Uterus (tissue), 2 donors: ENCODE measurements around the gene MOB3B.

Experiments used
- POLR2A ChIP-seq, 2 donors: fragments of 450-650 bp; IDR thresholded peaks; one replicate each; pipeline ENCODE4 v1.6.1; 2016; ENCODE audit warnings: antibody characterized with exemption in 2 of 2, mild to moderate bottlenecking in 1 of 2, moderate library complexity in 1 of 2
- TF ChIP-seq, protein P1 (sequence below), 4 experiments: fragments of 200-600 bp in 2 of 4; fragments of 450-650 bp in 2 of 4; sonication (generic) in 2 of 4; IDR thresholded peaks; one replicate each; pipeline ENCODE4 v1.5.1; 2016 to 2019; ENCODE audit warnings: antibody characterized with exemption in 4 of 4, mild to moderate bottlenecking in 2 of 4, moderate library complexity in 1 of 4

DNA sequence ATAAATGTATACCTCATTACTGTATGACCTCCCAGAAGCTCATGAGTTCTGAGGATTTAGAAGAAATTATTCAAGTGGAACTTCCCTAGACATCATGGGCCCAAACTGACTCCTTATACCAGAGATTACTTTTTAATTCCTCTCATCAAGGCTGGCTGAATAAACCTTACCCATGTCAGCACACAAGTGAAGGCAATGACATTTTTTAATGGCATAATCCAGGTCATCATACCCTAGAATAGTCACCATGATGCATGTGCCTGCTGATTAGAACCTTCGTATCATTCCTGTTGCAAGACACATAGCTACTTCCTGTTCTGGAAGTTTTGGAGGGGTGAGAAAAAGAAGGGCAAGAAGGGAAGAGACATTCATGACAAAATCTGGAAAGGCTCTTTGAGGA lies 55.3 kb downstream of the MOB3B start:
- TF ChIP-seq POLR2A (IDR thresholded peaks at IDR 0.05) = no peak
- TF ChIP-seq, protein P1, sequence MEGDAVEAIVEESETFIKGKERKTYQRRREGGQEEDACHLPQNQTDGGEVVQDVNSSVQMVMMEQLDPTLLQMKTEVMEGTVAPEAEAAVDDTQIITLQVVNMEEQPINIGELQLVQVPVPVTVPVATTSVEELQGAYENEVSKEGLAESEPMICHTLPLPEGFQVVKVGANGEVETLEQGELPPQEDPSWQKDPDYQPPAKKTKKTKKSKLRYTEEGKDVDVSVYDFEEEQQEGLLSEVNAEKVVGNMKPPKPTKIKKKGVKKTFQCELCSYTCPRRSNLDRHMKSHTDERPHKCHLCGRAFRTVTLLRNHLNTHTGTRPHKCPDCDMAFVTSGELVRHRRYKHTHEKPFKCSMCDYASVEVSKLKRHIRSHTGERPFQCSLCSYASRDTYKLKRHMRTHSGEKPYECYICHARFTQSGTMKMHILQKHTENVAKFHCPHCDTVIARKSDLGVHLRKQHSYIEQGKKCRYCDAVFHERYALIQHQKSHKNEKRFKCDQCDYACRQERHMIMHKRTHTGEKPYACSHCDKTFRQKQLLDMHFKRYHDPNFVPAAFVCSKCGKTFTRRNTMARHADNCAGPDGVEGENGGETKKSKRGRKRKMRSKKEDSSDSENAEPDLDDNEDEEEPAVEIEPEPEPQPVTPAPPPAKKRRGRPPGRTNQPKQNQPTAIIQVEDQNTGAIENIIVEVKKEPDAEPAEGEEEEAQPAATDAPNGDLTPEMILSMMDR (IDR thresholded peaks at IDR 0.05) = no peak
